GM03348 (cell line): Measurements from ENCODE around the gene SFTPB.
"Not testable (repeated sequence)": the region's sequence is repeated elsewhere in the genome, so short reads cannot be mapped to it uniquely, and the experiment has no call there.

Experiments used
- DNase-seq: peaks from one replicate; pipeline ENCODE4 v3.0.0; 2012; ENCODE audit warnings: low spot score

SFTPB gene

DNA sequence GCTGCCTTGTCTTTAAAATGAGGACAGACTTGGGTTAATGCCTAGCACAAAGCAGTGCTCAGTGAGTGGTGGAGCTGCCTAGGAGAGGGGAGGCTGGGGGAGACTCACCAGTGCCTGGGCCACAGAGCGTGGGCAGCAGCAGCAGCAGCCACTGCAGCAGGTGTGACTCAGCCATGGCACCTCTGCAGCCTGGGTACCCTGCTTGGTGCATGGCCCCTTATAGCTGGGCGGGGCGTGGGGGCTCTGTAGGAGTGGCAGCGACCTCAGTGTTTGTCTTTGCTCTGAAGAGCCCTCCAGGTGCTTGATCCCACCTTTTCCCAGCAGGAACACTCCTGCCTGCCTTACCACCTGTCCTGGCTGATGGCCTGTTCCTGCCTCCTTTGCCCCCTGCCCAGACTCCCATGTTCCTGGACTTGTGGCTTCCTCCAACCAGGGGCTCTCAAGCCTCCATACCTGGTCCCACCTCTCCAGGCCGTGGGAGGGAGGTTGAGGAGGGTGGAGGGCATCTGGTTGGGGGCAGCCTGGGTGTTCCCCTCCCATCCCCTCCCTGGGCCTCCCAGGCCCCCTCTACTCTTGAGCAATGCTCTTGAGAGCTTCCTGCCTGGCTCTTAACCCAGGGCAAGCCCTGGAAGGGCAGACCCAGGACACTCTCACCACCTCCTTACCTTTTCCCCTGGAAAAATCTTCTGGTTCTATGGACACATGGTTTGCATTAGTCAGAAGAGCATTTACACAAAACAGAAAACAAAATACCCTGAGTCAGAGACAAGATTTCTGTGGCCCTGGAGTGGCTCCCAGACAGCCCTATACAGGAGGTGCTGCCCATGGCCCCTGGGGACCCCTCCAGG, at the start of gene SFTPB:
TSS of gene SFTPB (minus strand) at position 191 of the 848 bp plus-strand sequence. CDS start at position 175, 16 bp downstream.
- peak; percentile 60 for DNase-seq

DNA sequence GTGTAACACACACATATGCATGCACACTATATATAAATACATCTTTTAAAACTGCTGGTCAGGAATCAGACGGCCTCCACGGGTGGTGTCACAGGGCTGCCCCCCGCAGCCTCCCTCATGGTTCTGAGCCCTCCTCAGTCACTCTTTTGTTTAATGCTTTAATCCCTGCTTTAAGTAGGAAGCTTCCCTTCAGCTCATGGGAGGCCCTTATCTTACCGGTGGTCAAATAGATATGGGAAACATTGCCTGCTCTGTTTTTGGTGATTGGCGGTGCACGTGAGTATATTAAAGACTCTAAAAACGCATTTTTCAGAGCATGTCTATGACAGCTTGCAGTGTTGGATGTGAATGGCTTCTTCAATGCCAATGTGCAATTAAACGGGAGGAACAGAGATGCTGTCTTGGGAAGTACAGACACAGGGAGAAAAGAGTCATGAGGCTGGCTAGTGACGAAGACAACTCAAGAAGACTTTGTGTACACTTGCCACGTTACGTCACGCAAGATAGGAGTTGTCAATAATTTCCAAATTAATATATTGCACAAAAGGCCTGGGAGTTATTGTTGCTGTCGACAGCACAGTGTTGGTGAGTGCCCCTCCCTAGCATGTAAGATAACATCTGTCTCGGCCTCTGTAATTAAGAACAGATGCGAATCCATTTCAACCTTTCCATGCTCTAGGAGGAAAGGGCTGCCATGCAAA, 49.5 kb upstream of the SFTPB start:
- DNase-seq = peak; percentile 83

DNA sequence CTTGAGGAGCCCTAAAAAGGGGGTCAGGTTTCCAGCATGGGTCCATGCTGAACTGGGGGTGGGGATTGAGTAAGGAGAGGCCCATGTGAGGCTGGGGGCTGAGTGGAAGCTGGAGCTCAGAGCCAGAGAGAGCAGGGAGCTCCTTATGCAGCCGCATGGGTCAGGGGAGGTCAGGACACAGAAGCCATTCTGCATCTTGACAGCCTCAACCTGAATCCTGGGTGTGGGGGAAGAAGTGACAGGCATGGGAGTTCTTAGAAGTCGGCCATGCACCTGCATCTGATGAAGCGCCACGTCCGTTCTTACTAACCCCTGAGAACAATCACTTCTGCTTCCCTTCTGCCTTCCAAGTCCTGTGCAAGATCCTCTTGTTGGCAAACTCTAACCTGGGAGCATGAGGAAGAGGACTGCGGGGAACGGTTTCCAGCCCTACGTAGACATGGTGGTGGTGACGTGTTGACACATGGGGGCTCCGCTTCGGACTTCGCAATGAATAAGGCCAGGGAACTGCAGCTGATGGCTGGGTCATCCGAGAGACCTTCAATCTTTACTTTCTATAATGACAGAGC, 48.4 kb upstream of the SFTPB start:
- DNase-seq = no peak

DNA sequence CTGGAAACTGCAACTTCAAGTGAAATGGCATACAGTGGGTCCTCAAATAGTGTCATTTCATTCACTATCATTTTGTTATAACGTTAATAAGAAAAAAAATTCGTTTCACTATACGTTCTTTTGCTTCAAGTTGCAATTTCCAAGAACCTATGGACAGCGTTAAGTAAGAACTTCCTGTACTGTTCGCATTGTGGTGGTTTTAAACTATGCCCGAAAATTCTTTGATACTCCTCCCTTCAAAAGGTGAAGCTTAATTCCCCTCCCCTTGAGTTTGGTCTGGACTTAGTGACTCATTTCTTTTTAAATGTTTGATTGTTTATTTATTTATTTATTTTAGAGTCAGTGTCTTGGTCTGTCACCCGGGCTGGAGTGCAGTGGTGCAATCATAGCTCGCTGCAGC, 46.8 kb upstream of the SFTPB start:
- no peak for DNase-seq

DNA sequence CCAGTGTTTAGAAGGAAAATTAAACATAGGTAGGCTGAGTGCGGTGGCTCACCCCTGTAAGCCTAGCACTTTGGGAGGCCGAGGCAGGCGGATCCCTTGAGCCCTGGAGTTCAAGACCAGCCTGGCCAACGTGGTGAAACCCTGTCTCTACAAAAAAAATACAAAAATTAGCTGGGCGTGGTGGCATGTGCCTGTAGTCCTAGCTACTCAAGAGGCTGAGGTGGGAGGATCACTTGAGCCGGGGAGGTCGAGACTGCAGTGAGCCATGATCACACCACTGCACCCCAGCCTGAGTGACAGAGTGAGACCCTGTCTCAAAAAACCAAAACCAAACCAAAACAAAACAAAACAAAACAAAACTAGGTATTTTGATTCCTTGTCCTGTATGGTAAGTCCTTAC, 46.4 kb upstream of the SFTPB start:
- not testable (repeated sequence) for DNase-seq

DNA sequence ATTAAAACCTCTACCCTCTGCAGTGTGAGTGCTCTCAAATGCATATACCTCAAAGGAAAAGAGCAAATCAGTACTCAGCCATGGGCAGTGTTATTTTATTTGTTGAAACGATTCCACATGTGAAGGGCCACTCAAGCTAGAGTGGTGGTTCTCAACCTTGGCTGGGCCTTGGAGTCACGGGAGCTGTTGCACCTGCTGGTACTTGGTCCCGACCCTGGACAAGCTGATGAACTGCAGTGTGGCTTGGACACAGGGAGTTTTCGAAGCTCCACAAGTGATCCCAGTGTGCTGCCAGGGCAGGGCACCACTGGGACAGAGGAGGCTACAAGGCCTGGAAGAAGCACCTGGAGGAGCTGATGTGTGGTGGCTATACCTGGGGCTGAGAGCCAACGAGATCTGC, 45.8 kb upstream of the SFTPB start:
- no peak for DNase-seq

DNA sequence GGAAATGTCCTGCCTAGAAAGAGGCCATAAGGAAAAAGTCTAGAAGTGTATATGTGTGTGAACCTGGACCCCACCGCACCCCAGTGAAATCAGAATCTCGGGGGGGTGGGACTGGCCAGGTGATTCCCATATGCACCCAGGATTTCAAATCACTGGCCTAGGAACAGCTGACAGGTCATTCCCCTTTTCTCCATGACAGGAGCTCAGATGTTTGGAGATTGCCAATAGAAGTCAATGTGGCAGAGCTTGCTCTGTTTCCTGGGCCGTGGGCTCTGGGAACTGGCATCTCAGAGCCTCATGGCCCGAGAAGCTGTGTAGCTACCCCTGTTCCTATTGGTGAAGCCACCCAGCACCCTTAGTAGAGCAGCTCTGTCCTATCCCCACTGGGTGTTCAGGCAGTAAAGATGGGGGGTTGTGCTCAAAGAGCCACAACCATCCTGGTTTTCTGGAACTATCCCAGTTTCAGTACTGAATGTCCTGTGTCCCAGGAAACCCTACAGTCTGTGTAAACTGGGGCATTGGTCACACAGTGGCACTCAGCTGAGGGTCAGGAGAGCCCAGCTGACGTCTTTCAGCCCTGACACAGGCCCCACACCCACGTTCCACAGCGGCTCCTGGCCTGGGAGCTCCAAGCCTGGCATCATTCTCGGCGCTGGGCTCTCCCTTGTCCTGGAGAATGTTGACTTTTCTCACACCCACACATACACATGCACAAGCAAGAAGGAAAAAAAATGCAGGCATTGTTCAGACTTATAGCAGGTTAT, 45.0 kb upstream of the SFTPB start:
- DNase-seq = no peak

DNA sequence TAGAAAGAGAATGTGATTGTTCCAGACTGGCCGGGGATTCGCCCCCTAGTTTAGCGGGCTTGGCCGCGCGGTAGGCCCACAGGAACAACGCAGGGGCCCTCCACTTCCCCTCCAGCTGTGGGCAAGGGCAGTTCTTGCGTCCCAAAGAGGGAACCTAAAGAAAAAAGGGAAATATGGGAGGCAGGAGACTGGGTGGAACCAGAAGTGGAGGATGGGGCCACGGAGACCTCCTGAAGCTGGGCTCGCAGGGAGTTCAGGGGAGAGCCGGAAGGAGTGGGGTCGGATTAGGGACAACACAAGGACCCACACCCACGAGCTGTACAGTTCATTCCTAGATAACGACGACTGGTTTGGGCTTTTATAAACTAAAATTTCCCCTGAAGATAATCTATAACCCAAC, 44.3 kb upstream of the SFTPB start:
- DNase-seq = no peak

DNA sequence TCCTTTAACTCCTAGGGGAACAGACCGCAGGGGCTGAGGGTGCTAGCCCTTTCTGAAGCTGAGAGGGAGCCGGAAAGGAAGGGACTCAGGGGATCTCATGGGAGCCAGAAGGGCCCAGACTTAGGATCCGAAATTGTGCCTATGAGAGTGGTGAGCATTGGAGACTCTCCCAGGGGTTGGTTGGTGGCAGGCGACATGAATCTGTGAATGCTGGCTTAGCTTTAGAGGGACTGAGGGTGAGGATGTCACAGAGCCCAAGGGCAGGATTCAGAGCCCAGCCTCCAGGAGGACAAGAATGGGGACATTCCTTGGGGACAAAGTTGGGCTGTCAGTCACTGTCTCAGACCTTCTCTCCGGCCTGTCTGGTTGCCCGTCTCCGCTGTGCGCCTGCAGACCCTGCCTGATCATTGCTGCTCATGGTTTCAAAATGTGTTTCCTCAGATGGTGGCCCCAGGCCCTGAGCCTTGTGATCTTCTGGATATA, 43.6 kb upstream of the SFTPB start:
- DNase-seq = no peak

DNA sequence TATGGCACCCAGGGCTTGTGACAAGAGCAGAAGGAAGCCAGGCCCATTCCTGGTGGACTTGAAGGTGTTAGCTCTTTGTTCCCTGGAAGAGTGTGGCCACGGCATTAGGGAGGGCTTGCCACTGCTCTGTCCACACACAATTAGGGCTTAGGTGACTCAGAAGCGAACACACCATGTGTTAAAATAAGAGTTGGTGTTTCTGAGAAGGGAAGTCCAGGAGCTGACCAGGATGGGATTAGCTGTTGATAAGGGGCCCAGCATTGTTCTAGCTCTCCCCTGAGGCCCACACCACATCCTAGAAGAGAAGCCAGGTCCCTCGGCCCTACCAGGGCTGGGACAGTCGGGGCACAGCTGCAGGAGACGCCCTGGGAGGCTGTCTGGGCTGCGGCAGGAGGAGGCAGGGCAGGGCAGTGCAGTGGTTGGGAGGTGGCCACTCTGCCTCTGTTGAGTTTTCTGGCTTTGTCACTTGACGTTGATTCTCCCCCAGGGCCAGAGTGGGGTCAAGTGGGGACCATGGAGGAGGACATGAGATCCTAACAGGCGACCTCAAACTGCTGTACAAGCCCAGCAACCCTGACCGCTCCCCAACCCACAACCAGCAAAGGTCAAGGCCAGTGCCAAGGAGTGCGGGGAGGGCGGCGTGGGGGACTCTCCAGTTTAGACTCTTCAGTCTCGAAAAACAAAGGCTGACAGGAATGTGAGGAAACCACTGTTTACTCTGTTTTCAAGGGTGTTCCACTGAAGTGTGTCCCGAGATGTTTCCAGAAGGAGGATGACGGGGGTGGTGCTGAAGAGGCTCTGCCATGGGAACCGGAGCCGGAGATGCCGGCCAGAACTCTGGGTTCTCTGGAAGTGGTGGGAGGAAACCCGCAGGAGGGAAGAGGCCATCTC, 42.9 kb upstream of the SFTPB start:
- DNase-seq = no peak

DNA sequence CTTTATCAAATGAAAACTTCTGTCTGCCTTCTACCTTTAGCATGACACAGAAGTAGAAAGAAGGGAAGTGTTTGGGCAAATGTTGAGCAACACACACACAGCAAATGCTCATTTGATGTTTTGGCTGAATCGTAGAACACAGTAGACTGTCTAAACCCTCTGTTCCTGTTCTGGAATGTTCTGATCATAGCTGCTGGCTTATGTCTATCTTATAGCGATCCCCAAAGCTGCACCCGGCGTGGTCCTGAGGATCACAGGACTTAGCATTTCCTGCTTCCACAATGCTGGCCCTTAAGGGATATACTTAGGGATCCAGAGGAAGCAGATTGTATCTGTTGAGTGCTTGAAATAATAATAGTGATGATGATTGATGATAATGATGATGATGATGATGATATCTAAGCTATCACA, 41.4 kb upstream of the SFTPB start:
- DNase-seq = no peak

DNA sequence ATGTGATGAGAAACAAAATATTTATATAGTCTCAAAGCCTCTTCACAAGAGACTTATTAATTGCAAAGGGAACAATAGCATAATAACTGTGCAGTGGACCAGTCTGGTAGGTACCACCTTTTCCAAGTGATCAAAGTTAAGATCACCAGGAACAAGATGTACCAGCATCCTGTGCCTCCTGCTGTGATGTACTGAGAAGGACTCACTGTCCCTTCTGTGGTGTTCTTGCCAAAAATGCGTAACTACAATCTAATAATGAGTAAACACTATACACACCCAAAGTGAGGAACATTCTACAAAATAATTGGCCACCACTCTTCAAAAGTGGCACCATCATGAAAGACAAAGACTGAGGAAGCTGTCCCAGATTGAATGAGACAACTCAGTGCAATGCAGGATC, 40.6 kb upstream of the SFTPB start:
- no peak for DNase-seq

DNA sequence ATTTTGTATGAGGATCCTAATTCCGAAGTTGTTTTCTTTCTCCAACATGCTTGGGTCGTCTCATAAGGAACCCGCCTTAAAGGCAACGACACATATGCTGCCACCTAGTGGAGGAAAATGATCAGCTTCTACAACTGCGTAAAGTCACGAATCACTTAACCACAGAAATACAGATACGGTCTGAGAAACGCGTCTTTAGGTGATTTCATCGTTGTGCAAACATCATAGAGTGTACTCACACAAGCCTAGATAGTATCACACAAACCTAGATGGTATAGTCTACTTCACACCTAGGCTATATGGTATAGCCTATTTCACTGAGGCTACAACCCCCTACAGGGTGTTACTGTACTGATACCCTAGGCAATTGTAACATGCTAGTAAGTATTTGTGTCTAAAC, 39.3 kb upstream of the SFTPB start:
- DNase-seq = peak; percentile 78

DNA sequence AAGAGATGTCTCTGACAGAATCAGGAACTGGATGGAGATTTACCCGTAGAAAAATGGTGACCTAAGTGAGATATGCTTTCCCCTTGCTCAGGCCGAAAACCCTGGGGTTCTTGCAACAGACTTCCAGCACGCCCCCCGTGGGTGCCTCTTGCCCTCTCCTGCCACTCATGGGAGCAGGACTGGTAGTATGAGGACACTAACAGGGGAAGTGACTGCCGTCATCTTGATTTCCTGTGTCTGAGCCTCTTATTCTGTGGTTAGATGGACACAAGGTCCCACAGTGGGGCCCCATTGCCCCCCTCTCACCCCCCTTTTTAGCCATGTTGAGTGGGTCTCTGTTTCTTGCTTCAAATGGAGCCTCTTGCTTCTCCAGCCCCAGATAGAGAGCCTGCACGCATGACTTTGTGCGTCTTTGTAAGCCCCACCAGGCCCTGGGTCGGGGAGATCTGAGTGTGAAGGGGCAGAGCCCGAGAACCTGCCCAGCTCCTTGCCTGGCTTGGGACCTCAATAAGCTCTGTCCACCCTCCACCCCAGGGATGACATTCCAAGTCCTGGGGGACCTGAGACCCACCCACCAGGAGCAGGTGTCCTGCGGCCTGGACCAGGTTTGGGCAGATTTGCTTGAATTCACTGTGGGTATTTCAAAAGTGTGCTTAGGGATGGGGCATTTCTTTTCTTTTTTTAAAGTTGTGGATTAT, 38.7 kb upstream of the SFTPB start:
- no peak for DNase-seq

DNA sequence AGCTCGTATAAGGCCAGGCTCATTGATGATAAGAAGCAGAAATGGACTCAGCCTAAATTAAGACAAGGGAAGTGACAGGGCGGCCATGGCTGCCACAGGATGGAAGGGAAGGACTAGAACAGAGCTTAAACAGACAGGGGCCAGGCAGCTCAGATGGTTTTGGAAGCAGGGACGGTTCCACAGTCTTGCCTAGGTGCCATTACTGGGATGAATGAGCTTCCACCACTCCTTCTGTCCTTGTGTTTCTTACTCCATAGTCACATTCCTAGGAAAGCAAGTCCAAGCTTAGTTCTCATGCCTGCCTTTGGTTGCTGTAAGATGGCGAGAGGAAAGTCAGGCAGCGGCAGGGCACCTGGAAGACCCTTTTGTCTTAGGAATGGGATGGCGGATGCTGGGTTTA, 38.1 kb upstream of the SFTPB start:
- no peak for DNase-seq

DNA sequence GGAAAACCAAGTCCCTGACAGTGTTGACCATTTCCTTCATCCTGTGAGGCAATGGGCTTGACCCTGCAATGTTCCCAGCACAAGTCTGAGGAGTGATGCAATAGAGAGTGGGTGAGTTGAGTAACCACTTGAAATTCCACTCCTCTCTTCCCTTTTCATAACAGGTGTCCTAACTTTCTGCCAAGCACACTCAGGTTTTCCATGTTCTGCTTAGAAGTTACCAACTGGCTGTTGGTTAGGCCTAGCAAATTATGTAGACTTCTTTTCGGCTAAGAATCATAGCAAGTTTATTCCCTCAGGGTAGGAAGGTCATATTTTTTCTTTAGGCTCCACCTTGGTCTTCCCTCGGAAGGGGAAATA, 37.7 kb upstream of the SFTPB start:
- DNase-seq = peak; percentile 85

DNA sequence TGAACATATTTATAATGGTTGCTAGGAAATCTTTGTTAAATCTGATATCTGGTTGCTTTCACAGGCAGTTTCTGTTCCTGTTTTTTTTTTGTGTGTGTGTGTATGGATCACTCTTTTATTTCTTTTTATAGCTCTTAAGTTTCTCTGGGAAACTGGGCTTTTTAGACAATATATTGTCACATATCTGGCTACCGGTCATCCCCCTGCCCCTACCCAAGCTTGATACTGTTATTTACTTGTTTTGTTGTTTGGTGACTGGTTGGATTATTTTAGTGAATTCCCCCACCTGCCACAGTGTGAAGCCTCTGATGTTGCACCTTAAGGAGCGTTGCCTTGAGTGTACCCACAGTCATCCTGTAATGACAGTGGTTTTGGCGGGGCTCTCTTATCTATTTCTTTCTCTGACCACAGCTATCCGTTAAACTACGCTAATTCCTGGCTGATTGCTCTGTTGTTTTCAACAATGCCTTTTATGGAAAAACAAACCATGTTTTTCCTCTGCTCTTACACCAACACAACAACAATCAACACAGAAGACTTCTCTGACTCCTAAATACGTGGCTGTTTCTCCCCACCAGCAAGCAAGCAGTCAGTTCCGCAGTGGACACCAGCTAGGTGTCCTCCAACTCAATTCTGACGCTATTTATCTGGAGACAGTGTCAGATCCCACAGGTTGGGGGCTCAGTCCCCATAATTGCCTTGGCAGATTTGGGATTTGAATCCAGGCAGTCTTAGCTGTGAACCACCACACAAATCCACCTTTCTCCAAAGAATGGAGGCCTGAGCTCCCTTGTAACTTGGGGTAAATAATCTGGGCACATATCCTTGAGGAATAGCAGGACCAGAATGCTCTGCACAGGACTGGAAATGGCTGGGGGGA, 37.0 kb upstream of the SFTPB start:
- no peak for DNase-seq

DNA sequence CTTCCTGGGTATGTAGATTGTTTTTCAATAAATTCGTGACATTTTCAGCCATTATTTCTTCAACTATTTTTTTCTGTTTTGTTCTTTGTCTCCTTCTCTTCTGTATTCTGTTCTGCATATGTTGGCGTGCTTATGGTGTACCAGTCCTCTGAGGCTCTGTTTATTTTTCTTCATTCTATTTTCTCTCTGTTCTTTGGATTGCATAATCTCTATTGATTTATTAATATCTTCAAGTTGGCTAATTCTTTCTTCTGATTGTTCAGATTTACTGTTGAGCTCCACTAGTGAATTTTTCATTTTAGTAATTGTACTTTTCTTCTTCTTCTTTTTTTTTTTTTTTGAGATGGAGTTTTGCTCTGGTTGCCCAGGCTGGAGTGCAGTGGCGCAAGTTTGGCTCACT, 36.0 kb upstream of the SFTPB start:
- no peak for DNase-seq

DNA sequence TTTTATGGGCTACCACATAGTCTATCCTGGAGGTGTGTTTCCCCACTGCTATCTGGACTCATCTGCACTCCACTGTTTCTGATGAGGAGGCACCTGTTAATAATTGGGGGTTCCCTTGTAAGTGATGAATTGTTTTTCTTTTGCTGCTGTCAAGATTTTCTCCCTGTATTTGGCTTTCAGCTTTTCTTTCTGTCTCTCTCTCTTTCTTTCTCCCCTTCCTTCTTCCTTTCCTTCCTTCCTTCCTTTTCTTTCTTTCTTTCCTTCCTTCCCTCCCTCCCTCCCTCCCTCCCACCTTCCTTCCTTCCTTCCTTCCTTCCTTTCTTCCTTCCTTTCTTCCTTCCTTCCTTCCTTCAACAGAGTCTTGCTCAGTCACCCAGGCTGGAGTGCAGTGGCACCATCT, 35.3 kb upstream of the SFTPB start:
- DNase-seq = no peak

DNA sequence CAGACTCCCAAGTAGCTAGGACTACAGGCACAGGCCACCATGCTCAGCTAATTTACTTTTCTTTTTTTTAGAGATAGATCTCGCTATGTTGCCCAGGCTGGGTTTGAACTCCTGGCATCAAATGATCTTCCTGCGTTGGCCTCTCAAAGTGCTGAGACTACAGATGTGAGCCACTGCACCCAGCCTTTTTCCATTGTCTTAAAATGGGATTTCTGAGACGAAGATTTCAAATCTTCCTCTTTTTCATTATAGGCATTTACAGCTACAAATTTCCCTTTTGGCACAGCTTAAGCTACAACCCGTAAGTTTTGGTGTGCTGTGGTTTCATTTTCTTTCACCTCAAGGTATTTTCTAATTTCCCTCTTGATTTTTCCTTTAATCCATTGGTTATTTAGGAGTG, 34.8 kb upstream of the SFTPB start:
- DNase-seq = no peak
